Measurements from ENCODE around the gene TANC2. TPM values are rescaled to one million over a fixed set of nuclear protein-coding genes. Genes with fewer than 3 reads are reported as not detected.

Gene TANC2
- total RNA-seq, 6 experiments from 2014 or later: 65.7 to 103 (median 73.4) TPM

- peaks cover 13% of the 10 kb centered on the region for H3K36me3 Mint-ChIP-seq (ENCODE audit: low read depth)
- no peak overlapping the region for H3K27ac Mint-ChIP-seq
- H3K4me1 Mint-ChIP-seq (ENCODE audit: low read depth): peaks cover 63% of the 10 kb centered on the region
- H3K4me3 Mint-ChIP-seq: no peak overlapping the region
- H3K27me3 Mint-ChIP-seq (ENCODE audit: insufficient read depth): no peaks in the 10 kb centered on the region; the same call in 1 of the 2 replicates
- H3K9me3 Mint-ChIP-seq: no peaks in the 10 kb centered on the region
- TF ChIP-seq CTCF (IDR thresholded peaks at IDR 0.05): no peak
- DNase-seq: no peak
These were observed 1.5 kb upstream of the TANC2 start for GRCh38 chr17:62964506-62964905.

- peak overlapping the region; percentile 93 for H3K27ac Mint-ChIP-seq
- peaks cover 13% of the 10 kb centered on the region for H3K36me3 Mint-ChIP-seq (ENCODE audit: low read depth)
- TF ChIP-seq CTCF (IDR thresholded peaks at IDR 0.05): no peak
- H3K4me1 Mint-ChIP-seq (ENCODE audit: low read depth): peaks cover 67% of the 10 kb centered on the region
- no peak for DNase-seq
- no peaks in the 10 kb centered on the region for H3K9me3 Mint-ChIP-seq
- H3K27me3 Mint-ChIP-seq (ENCODE audit: insufficient read depth): peaks cover under 1% of the 10 kb centered on the region; the same call in 1 of the 2 replicates
- peak overlapping the region; percentile 88 for H3K4me3 Mint-ChIP-seq
These were observed 805 bp upstream of the TANC2 start for GRCh38 chr17:62965174-62965685.

- no peak for DNase-seq
- peaks cover 13% of the 10 kb centered on the region for H3K36me3 Mint-ChIP-seq (ENCODE audit: low read depth)
- TF ChIP-seq CTCF (IDR thresholded peaks at IDR 0.05): no peak
- H3K4me3 Mint-ChIP-seq: peak overlapping the region; percentile 97
- peaks cover 76% of the 10 kb centered on the region for H3K4me1 Mint-ChIP-seq (ENCODE audit: low read depth)
- peaks cover 3% of the 10 kb centered on the region for H3K27me3 Mint-ChIP-seq (ENCODE audit: insufficient read depth)
- H3K27ac Mint-ChIP-seq: peak overlapping the region; percentile 74
- H3K9me3 Mint-ChIP-seq: no peaks in the 10 kb centered on the region
These were observed 580 bp downstream of the TANC2 start for GRCh38 chr17:62966426-62967204.

- Mint-ChIP-seq H3K9me3 (no peaks in the 10 kb centered on the region), H3K36me3 (ENCODE audit: low read depth) (peaks cover 14% of the 10 kb centered on the region), H3K4me3 (peak overlapping the region; percentile 97), H3K4me1 (ENCODE audit: low read depth) (peaks cover 74% of the 10 kb centered on the region), H3K27ac (peak overlapping the region; percentile 74), H3K27me3 (ENCODE audit: insufficient read depth) (peaks cover 3% of the 10 kb centered on the region)
- DNase-seq: no peak
- no peak for TF ChIP-seq CTCF (IDR thresholded peaks at IDR 0.05)
These were observed 1.1 kb downstream of the TANC2 start for GRCh38 chr17:62967205-62967529.

GRCh38 chr17:62968445-62968923 is 2.4 kb downstream of the TANC2 start:
- peak; percentile 91 for DNase-seq
- no peaks in the 10 kb centered on the region for H3K9me3 Mint-ChIP-seq
- peaks cover 68% of the 10 kb centered on the region for H3K4me1 Mint-ChIP-seq (ENCODE audit: low read depth)
- peaks cover 21% of the 10 kb centered on the region for H3K36me3 Mint-ChIP-seq (ENCODE audit: low read depth)
- TF ChIP-seq CTCF (IDR thresholded peaks at IDR 0.05): peak; percentile 89
- H3K27ac Mint-ChIP-seq: peak overlapping the region; percentile 42; the same call in 1 of the 2 replicates
- peaks cover 3% of the 10 kb centered on the region for H3K27me3 Mint-ChIP-seq (ENCODE audit: insufficient read depth)
- H3K4me3 Mint-ChIP-seq: peak overlapping the region; percentile 97

Measured in HFFc6 (cell line).